ENCODE measurements around the gene NFE2L2. TPM values are rescaled to one million over a fixed set of nuclear protein-coding genes. Genes with fewer than 3 reads are reported as not detected.

NFE2L2 gene
- total and polyA plus RNA-seq, 9 of the 15 experiments (the other 6 are each of a cell fraction or from before 2014, with no cell fraction given): 29.3 to 120 (median 59.3) TPM

DNA sequence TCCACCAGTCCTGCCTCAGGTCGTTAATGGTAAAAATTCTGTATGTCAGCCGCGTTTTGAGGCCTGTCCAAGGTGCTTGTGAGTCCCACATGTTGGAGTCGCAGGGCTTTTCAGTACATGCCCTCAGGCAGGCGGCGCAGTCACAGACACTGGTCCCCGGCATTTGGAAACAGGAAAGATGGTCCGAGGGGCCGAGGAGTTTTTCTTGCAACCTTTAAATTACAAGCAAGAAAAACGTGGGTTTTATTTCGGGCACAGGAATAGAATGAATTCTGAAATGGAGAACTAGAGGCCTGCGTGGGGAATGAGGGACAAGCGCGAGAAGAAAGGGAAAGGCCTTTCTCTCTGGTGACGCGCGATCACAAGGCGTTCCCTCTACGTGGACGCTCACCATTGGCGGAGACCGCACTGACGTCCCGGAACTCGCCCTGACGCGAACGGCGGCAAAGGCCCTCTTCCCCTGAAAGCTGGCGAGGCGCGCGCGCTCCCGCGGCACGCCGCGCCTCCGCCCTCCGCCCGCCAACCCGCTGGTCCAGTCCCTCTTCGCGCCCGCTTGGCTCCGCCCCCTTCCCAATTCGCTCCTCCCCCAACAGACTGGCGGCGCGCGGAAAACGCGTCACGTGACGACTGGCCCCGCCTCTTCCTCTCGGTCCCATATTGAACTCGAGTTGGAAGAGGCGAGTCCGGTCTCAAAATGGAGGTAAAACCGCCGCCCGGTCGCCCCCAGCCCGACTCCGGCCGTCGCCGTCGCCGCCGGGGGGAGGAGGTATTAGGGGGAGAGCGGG lies 52.2 kb downstream of the NFE2L2 start, which contains the start of gene HNRNPA3 (continued):
- TF ChIP-seq POLR3A (IDR thresholded peaks at IDR 0.05; ENCODE audit: borderline replicate concordance, extremely low read depth, insufficient read depth, insufficient read length) (no peak), ZNF324 (CRISPR knock-in tag; IDR thresholded peaks at IDR 0.05) (no peak), IFI16 (CRISPR knock-in tag; IDR thresholded peaks at IDR 0.05) (no peak), SMAD2 (IDR thresholded peaks at IDR 0.05; ENCODE audit: low read depth, low read length) (no peak), ZSCAN29 (IDR thresholded peaks at IDR 0.05) (no peak), CREBBP (IDR thresholded peaks at IDR 0.05; ENCODE audit: low read depth, low read length) (no peak), HMGN3 (IDR thresholded peaks at IDR 0.05; ENCODE audit: borderline replicate concordance, extremely low read depth, insufficient read length, low read depth, low read length) (peak; percentile 70), ZNF134 (CRISPR knock-in tag; conservative IDR thresholded peaks at IDR 0.05) (0 out of 2 replicates have a peak, but pooled peaks have one; percentile 30), RB1 (IDR thresholded peaks at IDR 0.05; ENCODE audit: low read depth) (peak; percentile 97), NFATC3 (IDR thresholded peaks at IDR 0.05) (0 out of 2 replicates have a peak, but pooled peaks have one; percentile 75), BRCA1 (IDR thresholded peaks at IDR 0.05) (no peak), BRCA1 (CRISPR knock-in tag; IDR thresholded peaks at IDR 0.05) (no peak), RAD21 (CRISPR knock-in tag; conservative IDR thresholded peaks at IDR 0.05 in 1 of 2, IDR thresholded peaks at IDR 0.05 in 1 of 2) (peak in 1 of 2 experiments; percentile 39; a peak in 2 of 4 replicates), YBX1 (IDR thresholded peaks at IDR 0.05) (no peak), NONO (IDR thresholded peaks at IDR 0.05; ENCODE audit: low read depth in 2 of 2, low read length in 1 of 2) (no peak), ZNF184 (CRISPR knock-in tag; IDR thresholded peaks at IDR 0.05) (no peak), ZNF263 (CRISPR knock-in tag; IDR thresholded peaks at IDR 0.05; ENCODE audit: borderline replicate concordance) (peak; percentile 6; the same call in 1 of the 2 replicates)
- TF ChIP-seq, protein P1, sequence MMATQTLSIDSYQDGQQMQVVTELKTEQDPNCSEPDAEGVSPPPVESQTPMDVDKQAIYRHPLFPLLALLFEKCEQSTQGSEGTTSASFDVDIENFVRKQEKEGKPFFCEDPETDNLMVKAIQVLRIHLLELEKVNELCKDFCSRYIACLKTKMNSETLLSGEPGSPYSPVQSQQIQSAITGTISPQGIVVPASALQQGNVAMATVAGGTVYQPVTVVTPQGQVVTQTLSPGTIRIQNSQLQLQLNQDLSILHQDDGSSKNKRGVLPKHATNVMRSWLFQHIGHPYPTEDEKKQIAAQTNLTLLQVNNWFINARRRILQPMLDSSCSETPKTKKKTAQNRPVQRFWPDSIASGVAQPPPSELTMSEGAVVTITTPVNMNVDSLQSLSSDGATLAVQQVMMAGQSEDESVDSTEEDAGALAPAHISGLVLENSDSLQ (IDR thresholded peaks at IDR 0.05): peak; percentile 91
- TF ChIP-seq, protein P2, sequence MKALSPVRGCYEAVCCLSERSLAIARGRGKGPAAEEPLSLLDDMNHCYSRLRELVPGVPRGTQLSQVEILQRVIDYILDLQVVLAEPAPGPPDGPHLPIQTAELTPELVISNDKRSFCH (CRISPR knock-in tag; IDR thresholded peaks at IDR 0.05): no peak
- TF ChIP-seq, protein P2 (tag; IDR thresholded peaks at IDR 0.05): peak; percentile 61
- TF ChIP-seq, protein P3, sequence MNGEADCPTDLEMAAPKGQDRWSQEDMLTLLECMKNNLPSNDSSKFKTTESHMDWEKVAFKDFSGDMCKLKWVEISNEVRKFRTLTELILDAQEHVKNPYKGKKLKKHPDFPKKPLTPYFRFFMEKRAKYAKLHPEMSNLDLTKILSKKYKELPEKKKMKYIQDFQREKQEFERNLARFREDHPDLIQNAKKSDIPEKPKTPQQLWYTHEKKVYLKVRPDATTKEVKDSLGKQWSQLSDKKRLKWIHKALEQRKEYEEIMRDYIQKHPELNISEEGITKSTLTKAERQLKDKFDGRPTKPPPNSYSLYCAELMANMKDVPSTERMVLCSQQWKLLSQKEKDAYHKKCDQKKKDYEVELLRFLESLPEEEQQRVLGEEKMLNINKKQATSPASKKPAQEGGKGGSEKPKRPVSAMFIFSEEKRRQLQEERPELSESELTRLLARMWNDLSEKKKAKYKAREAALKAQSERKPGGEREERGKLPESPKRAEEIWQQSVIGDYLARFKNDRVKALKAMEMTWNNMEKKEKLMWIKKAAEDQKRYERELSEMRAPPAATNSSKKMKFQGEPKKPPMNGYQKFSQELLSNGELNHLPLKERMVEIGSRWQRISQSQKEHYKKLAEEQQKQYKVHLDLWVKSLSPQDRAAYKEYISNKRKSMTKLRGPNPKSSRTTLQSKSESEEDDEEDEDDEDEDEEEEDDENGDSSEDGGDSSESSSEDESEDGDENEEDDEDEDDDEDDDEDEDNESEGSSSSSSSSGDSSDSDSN (IDR thresholded peaks at IDR 0.05; ENCODE audit: borderline replicate concordance in 1 of 2, low read depth in 2 of 2, low read length in 2 of 2): no peak
- TF ChIP-seq, protein P4, sequence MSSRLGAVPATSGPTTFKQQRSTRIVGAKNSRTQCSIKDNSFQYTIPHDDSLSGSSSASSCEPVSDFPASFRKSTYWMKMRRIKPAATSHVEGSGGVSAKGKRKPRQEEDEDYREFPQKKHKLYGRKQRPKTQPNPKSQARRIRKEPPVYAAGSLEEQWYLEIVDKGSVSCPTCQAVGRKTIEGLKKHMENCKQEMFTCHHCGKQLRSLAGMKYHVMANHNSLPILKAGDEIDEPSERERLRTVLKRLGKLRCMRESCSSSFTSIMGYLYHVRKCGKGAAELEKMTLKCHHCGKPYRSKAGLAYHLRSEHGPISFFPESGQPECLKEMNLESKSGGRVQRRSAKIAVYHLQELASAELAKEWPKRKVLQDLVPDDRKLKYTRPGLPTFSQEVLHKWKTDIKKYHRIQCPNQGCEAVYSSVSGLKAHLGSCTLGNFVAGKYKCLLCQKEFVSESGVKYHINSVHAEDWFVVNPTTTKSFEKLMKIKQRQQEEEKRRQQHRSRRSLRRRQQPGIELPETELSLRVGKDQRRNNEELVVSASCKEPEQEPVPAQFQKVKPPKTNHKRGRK (tag; IDR thresholded peaks at IDR 0.05): no peak

Data from K562 (cell line).